Esophagus squamous epithelium (tissue), 5 donors: ENCODE data around the gene PLCB2. TPM values are rescaled to one million over a fixed set of nuclear protein-coding genes. Genes with fewer than 3 reads are reported as not detected.

ENCODE experiments used
- DNase-seq: peaks from one replicate; lab custom pipeline; 2025; lab: John Stamatoyannopoulos, UW
- H3K27ac ChIP-seq, 4 donors: fragments of 200-600 bp; sonication (generic); one replicate each; pipeline ENCODE4 v1.5.1; 2016 to 2019; ENCODE audit warnings: mild to moderate bottlenecking in 1 of 4
- H3K27me3 ChIP-seq, 4 donors: fragments of 200-600 bp; sonication (generic); 1 replicate in 3 of 4; 2 replicates in 1 of 4; pipeline versions ENCODE4 v1.5.1 to v1.6.0; 2017 to 2021; ENCODE audit warnings: antibody characterized with exemption in 1 of 4
- H3K36me3 ChIP-seq, 3 donors: fragments of 200-600 bp; sonication (generic); one replicate each; pipeline ENCODE4 v1.5.1; 2016 to 2019
- H3K4me1 ChIP-seq, 3 donors: fragments of 200-600 bp; sonication (generic); one replicate each; pipeline ENCODE4 v1.5.1; 2017 to 2019
- H3K4me3 ChIP-seq, 4 donors: fragments of 200-600 bp; sonication (generic); 1 replicate in 3 of 4; 2 replicates in 1 of 4; pipeline ENCODE4 v1.5.1; 2016 to 2019; ENCODE audit warnings: mild to moderate bottlenecking in 2 of 4, moderate library complexity in 1 of 4
- H3K9me3 ChIP-seq, 3 donors: fragments of 200-600 bp; sonication (generic); one replicate each; pipeline ENCODE4 v1.5.1; 2016 to 2019
- CTCF ChIP-seq, 6 experiments: fragments of 450-650 bp in 4 of 6; fragments of 200-600 bp in 2 of 6; sonication (generic) in 2 of 6; IDR thresholded peaks; one replicate each; pipeline ENCODE4 v1.5.1; 2016 to 2019; ENCODE audit warnings: antibody characterized with exemption in 6 of 6, mild to moderate bottlenecking in 4 of 6, moderate library complexity in 4 of 6
- POLR2A ChIP-seq, 4 donors: fragments of 450-650 bp; IDR thresholded peaks; one replicate each; pipeline ENCODE4 v1.6.1; 2017; ENCODE audit warnings: antibody characterized with exemption in 4 of 4, mild to moderate bottlenecking in 4 of 4, moderate library complexity in 3 of 4
- WGBS, 2 donors: methylation state at CpG; one replicate each; pipeline ENCODE4 v1.1.5; 2018; 5-methylcytosine and 5-hydroxymethylcytosine counted together
- intact Hi-C: fragments of 100-400 bp; cut with DNase I; formaldehyde crosslinking; loops from one replicate; pipeline ENCODE4 v1.15.0; 2022
- total RNA-seq, 4 donors: library from RNA; depleted of rRNA; stranded (reverse); fragments of >200 nt; gene quantifications; one replicate each; pipeline ENCODE4 v1.1.0, GENCODE V29; 2016
- donor health status: DM: yes; HTN: yes; CAD: no.

Gene PLCB2
- total RNA-seq, 4 donors from 2014 or later, result 6.1 to 15.9 (median 10.4) TPM

- Histone ChIP-seq H3K4me1 (peaks cover 23 to 58% (median 27%) of the 10 kb centered on the region in 3 donors), H3K27me3 (peaks cover 23 to 87% (median 33%) of the 10 kb centered on the region in 4 donors), H3K27ac (no peak overlapping the region), H3K9me3 (no peaks in the 10 kb centered on the region), H3K4me3 (peak overlapping the region in 3 of 4 donors; percentile 44 to 61 (median 51)), H3K36me3 (peaks cover 0 to 19% (median 1%) of the 10 kb centered on the region in 3 donors)
- DNase-seq, result no peak
- intact Hi-C loops, result loop anchor here (5.0 kb wide), 2 partner anchors 86 to 141 kb away; no protein-coding TSS in a partner anchor
- 61 to 68% methylated on average over 15 to 18 of the region's 43 CpGs for WGBS, 2 donors
- no peak for TF ChIP-seq CTCF (IDR thresholded peaks at IDR 0.05)
- TF ChIP-seq POLR2A (IDR thresholded peaks at IDR 0.05), result no peak
Observed at GRCh38 chr15:40281057-40281800, 26.5 kb downstream of the PLCB2 start.

- peaks cover 23 to 79% (median 33%) of the 10 kb centered on the region in 4 donors for H3K27me3 ChIP-seq
- H3K9me3 ChIP-seq, result no peaks in the 10 kb centered on the region
- peaks cover 23 to 56% (median 27%) of the 10 kb centered on the region in 3 donors for H3K4me1 ChIP-seq
- no peak overlapping the region for H3K27ac ChIP-seq
- no peak overlapping the region for H3K4me3 ChIP-seq
- intact Hi-C loops, result loop anchor here (5.0 kb wide), 2 partner anchors 87 to 142 kb away; no protein-coding TSS in a partner anchor
- DNase-seq, result no peak
- WGBS, 2 donors, result 55 to 71% methylated on average over 23 to 24 of the region's 30 CpGs
- peaks cover 0 to 27% (median 8%) of the 10 kb centered on the region in 3 donors for H3K36me3 ChIP-seq
- no peak for TF ChIP-seq POLR2A (IDR thresholded peaks at IDR 0.05)
- TF ChIP-seq CTCF (IDR thresholded peaks at IDR 0.05), result no peak
Observed at GRCh38 chr15:40280260-40281056, 27.3 kb downstream of the PLCB2 start.

- Histone ChIP-seq H3K4me1 (peaks cover 23 to 50% (median 27%) of the 10 kb centered on the region in 3 donors), H3K27ac (no peak overlapping the region), H3K27me3 (peaks cover 23 to 72% (median 33%) of the 10 kb centered on the region in 4 donors), H3K9me3 (no peaks in the 10 kb centered on the region), H3K4me3 (peak overlapping the region in 1 of 4 donors; percentile 42), H3K36me3 (peaks cover 0 to 29% (median 8%) of the 10 kb centered on the region in 3 donors)
- intact Hi-C loops, result loop anchor here (5.0 to 10.0 kb wide), 3 partner anchors 88 to 235 kb away; no protein-coding TSS in a partner anchor
- DNase-seq, result no peak
- 14 to 27% methylated on average over 12 to 17 of the region's 40 CpGs for WGBS, 2 donors
- TF ChIP-seq CTCF (IDR thresholded peaks at IDR 0.05) (peak; percentile 95 to 99 (median 96)), POLR2A (IDR thresholded peaks at IDR 0.05) (no peak)
Observed at GRCh38 chr15:40279437-40280141, 28.1 kb downstream of the PLCB2 start.

- H3K27me3 ChIP-seq, result peaks cover 15 to 56% (median 23%) of the 10 kb centered on the region in 4 donors
- H3K4me3 ChIP-seq, result no peak overlapping the region
- H3K9me3 ChIP-seq, result no peaks in the 10 kb centered on the region
- 76 to 88% methylated on average over 3 to 7 of the region's 10 CpGs for WGBS, 2 donors
- H3K36me3 ChIP-seq, result peaks cover 3 to 44% (median 8%) of the 10 kb centered on the region in 3 donors
- TF ChIP-seq POLR2A (IDR thresholded peaks at IDR 0.05) (no peak), CTCF (IDR thresholded peaks at IDR 0.05) (no peak)
- peaks cover 19 to 47% (median 23%) of the 10 kb centered on the region in 3 donors for H3K4me1 ChIP-seq
- H3K27ac ChIP-seq, result no peak overlapping the region
- intact Hi-C loops, result loop anchor here (10.0 kb wide), 1 partner anchor 233 kb away; no protein-coding TSS in a partner anchor
- no peak for DNase-seq
Observed at GRCh38 chr15:40278026-40278425, 29.7 kb downstream of the PLCB2 start.
